Keratinocyte (primary cell): Measurements from ENCODE around the gene ZBTB1.

Experiments
- EZH2 ChIP-seq: IDR thresholded peaks from one replicate; pipeline ENCODE4 v1.6.1; 2012; ENCODE audit warnings: inconsistent platforms, mild to moderate bottlenecking, low read length, moderate library complexity
- TF ChIP-seq, protein P1 (sequence below), 3 experiments: IDR thresholded peaks in 1 of 3; conservative IDR thresholded peaks in 1 of 3; optimal IDR thresholded peaks in 1 of 3; 2 replicates in 2 of 3; 3 replicates in 1 of 3; pipeline versions ENCODE3 to v1.5.1; 2011; ENCODE audit warnings: low read length in 3 of 3, mild to moderate bottlenecking in 3 of 3, moderate library complexity in 2 of 3, control low read depth in 1 of 3, inconsistent platforms in 1 of 3; ENCODE audit not compliant: insufficient read depth in 2 of 3; ENCODE audit errors: extremely low read depth in 1 of 3

DNA sequence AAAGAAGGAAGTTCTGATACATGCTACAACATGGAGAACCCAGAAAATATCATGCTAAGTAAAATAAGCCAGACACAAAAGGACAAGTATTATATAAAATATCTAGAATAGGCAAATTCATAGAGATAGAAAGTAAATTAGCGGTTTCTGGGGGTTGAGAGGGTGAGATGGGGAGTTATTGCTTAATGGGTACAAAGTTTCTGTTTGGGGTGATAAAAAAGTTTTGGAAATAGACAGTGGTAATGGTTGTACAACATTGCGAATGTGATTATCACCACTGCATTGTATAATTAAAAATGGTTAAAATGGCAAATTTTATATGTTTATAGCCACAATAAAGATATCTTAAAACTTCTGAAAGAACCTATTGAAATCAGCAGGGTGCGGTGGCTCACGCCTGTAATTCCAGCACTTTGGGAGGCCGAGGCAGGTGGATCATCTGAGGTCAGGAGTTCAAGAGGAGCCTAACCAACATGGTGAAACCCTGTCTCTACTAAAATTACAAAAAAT is 15.9 kb upstream of the ZBTB1 start:
- TF ChIP-seq, protein P1, sequence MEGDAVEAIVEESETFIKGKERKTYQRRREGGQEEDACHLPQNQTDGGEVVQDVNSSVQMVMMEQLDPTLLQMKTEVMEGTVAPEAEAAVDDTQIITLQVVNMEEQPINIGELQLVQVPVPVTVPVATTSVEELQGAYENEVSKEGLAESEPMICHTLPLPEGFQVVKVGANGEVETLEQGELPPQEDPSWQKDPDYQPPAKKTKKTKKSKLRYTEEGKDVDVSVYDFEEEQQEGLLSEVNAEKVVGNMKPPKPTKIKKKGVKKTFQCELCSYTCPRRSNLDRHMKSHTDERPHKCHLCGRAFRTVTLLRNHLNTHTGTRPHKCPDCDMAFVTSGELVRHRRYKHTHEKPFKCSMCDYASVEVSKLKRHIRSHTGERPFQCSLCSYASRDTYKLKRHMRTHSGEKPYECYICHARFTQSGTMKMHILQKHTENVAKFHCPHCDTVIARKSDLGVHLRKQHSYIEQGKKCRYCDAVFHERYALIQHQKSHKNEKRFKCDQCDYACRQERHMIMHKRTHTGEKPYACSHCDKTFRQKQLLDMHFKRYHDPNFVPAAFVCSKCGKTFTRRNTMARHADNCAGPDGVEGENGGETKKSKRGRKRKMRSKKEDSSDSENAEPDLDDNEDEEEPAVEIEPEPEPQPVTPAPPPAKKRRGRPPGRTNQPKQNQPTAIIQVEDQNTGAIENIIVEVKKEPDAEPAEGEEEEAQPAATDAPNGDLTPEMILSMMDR (optimal IDR thresholded peaks at IDR 0.05 in 1 of 3, IDR thresholded peaks at IDR 0.05 in 1 of 3, conservative IDR thresholded peaks at IDR 0.05 in 1 of 3; ENCODE audit: extremely low read depth in 1 of 3, insufficient read depth in 2 of 3, low read length in 3 of 3) = no peak
- no peak for TF ChIP-seq EZH2
